ENCODE results near the gene RITA1.

Gene RITA1

GRCh38 chr12:113179023-113179422 lies 6.5 kb upstream of the RITA1 start:
- DNase-seq (ENCODE audit: low read depth in 2 of 2), result no peak

GRCh38 chr12:113180333-113180732 lies 5.2 kb upstream of the RITA1 start:
- DNase-seq (ENCODE audit: low read depth in 2 of 2), result no peak

- DNase-seq (ENCODE audit: low read depth in 2 of 2), result no peak
Observed at GRCh38 chr12:113181975-113182374, 3.5 kb upstream of the RITA1 start.

- DNase-seq (ENCODE audit: low read depth in 2 of 2), result no peak
Observed at GRCh38 chr12:113183030-113183589, 2.4 kb upstream of the RITA1 start.

GRCh38 chr12:113184098-113184899 lies 1.2 kb upstream of the RITA1 start:
- DNase-seq (ENCODE audit: low read depth in 2 of 2), result no peak

- DNase-seq (ENCODE audit: low read depth in 2 of 2), result peak; percentile 73 to 81
Observed at GRCh38 chr12:113184900-113185179, 681 bp upstream of the RITA1 start.

GRCh38 chr12:113186033-113186365 lies 478 bp downstream of the RITA1 start:
- DNase-seq (ENCODE audit: low read depth in 2 of 2), result no peak

GRCh38 chr12:113186666-113187325 lies 1.3 kb downstream of the RITA1 start:
- no peak for DNase-seq (ENCODE audit: low read depth in 2 of 2)

GRCh38 chr12:113189361-113189760 lies 3.8 kb downstream of the RITA1 start:
- DNase-seq (ENCODE audit: low read depth in 2 of 2), result no peak

- DNase-seq (ENCODE audit: low read depth in 2 of 2), result no peak
Observed at GRCh38 chr12:113190761-113191160, 5.2 kb downstream of the RITA1 start.

- no peak for DNase-seq (ENCODE audit: low read depth in 2 of 2)
Observed at GRCh38 chr12:113191227-113191626, 5.7 kb downstream of the RITA1 start.

GRCh38 chr12:113194971-113195391 lies 9.5 kb downstream of the RITA1 start:
- no peak for DNase-seq (ENCODE audit: low read depth in 2 of 2)

- DNase-seq (ENCODE audit: low read depth in 2 of 2), result no peak
Observed at GRCh38 chr12:113195598-113195997, 10.1 kb downstream of the RITA1 start.

GRCh38 chr12:113196582-113196981 lies 11.1 kb downstream of the RITA1 start:
- DNase-seq (ENCODE audit: low read depth in 2 of 2), result no peak

- no peak for DNase-seq (ENCODE audit: low read depth in 2 of 2)
Observed at GRCh38 chr12:113196990-113197389, 11.5 kb downstream of the RITA1 start.

GRCh38 chr12:113197518-113198077 lies 12.1 kb downstream of the RITA1 start:
- DNase-seq (ENCODE audit: low read depth in 2 of 2), result no peak

- no peak for DNase-seq (ENCODE audit: low read depth in 2 of 2)
Observed at GRCh38 chr12:113198296-113198695, 12.8 kb downstream of the RITA1 start.

GRCh38 chr12:113200021-113200797 lies 14.7 kb downstream of the RITA1 start:
- no peak for DNase-seq (ENCODE audit: low read depth in 2 of 2)

GRCh38 chr12:113201187-113202177 lies 16.0 kb downstream of the RITA1 start:
- DNase-seq (ENCODE audit: low read depth in 2 of 2), result no peak

GRCh38 chr12:113202300-113203075 lies 17.0 kb downstream of the RITA1 start:
- DNase-seq (ENCODE audit: low read depth in 2 of 2), result no peak

Measured in stimulated activated CD8-positive, alpha-beta memory T cell treated with anti-CD3 and anti-CD28 coated beads, Interleukin-7, amount 100 ng/mL, for 4 hours (primary cell).